NCI-H1417 (cell line): Measurements from ENCODE around the gene NKG7.

Experiments
- DNase-seq, 3 experiments: peaks; one replicate each; lab custom pipeline; 2025; lab: John Stamatoyannopoulos, UW

The NKG7 gene

GRCh38 chr19:51361239-51361638 is 11.2 kb downstream of the NKG7 start:
- DNase-seq, result no peak

GRCh38 chr19:51359294-51359693 is 13.2 kb downstream of the NKG7 start:
- no peak for DNase-seq

GRCh38 chr19:51357952-51358351 is 14.5 kb downstream of the NKG7 start:
- DNase-seq, result no peak

GRCh38 chr19:51356159-51356801 is 16.2 kb downstream of the NKG7 start:
- DNase-seq, result no peak

DNA sequence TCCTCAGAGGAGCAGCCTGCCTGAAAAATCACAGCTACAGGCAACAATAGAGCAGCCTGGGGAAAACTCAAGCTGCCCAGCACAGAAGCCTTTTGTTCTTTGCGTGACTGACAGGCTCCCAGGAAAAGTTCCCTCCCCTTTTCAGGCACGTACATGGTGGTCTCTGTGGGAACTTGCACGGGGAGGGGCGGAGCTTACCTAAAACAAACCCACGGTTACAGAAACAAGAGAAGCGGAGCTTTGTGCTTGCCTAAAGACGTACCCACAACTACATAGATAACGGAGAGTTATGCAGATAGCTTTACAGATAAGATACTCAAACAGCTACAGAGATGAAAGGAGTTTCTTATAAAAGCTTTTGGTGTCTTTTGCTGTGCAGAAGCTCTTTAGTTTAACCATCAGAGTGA is 17.7 kb downstream of the NKG7 start:
- no peak for DNase-seq

DNA sequence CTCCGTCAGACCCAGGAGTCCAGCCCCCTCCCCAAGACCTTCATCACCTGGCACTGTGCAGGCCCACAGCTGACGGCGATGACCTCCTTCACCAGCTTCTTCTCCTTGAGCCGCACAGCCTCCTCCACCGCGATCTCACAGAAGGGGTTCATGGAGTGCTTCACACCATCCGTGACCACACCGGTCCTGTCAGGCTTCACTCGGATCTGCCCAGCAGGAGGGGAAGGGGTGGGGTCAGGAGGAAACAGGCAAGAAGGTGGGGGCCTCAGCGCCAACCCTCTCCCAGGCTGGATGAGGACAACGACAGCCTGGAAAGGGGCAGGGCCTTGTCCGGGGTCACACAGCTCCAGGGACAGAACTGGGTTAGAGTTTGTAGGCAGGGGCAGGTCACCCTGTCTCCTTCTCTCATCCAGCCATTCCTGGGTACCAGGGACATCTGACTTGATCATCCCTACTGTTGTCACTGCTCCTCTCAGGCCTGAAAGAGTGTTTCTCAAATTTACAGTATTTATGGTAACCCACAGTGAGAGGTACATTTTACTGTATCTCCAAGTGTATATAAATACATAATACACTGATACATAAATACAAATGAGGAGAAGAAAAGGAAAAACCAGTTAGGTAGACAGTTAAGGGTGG is 18.2 kb downstream of the NKG7 start:
- DNase-seq, result no peak

GRCh38 chr19:51352783-51353360 is 19.6 kb downstream of the NKG7 start:
- no peak for DNase-seq

GRCh38 chr19:51351266-51351990 is 21.0 kb downstream of the NKG7 start:
- DNase-seq, result no peak

DNA sequence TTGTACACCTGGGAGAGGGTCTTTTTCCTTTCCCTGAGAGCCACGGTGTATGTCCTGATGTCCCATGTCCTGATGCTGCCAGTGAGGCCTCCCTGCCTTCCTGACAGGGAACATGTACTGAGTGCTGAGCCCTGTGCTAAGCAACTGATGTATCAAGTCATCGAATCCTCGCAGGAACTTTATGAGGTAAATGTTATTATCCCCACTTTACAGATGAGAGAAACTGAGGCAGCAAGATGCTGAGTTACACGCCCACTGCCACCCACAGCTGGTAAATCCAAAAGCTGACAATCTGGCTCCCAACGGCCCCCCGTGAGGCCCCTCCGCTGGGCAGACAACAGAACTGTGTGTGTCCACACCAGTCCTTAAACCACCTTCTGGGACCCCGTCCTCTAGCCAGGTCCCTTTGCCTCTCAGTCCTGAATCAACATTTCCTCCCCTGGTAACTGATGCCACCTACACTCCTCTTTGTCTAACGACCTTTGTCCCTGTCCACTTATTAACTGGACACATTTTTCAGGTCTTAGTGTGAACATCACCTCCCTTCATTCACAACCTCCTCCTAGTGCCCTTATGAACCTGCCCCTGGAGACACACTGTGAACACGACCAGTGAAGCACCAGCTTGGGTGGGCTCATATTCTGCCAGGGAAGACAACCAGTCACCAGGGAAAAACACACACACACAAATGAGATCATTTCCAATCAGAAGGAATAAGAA is 25.1 kb downstream of the NKG7 start:
- no peak for DNase-seq

DNA sequence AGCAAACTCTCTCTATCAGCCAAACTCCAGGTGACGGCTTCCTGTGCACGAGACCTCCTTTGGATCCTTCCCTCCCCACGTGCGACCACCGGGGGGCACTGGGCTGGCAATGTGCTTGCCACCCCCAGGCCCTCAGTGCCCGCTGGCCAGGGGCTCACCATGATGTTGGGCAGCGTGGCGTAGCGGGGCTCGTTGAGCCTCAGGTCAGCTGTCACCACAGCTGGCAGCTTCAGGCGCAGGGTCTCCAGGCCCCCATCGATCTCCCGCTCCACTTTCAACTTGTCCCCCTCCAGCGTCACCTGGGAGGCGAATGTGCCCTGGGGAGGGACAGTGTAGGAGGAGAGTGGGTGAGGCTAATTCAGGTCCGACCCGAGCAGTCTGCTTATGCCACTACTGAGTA is 25.7 kb downstream of the NKG7 start:
- DNase-seq, result no peak

- DNase-seq, result no peak
Observed at GRCh38 chr19:51345076-51345620, 27.3 kb downstream of the NKG7 start.

GRCh38 chr19:51342631-51343569 is 29.6 kb downstream of the NKG7 start:
- DNase-seq, result no peak

GRCh38 chr19:51341976-51342580 is 30.4 kb downstream of the NKG7 start, which contains the start of gene VSIG10L:
Gene VSIG10L (minus strand): TSS chr19:51342139. CDS start chr19:51342124, 15 bp downstream.
- no peak for DNase-seq

DNA sequence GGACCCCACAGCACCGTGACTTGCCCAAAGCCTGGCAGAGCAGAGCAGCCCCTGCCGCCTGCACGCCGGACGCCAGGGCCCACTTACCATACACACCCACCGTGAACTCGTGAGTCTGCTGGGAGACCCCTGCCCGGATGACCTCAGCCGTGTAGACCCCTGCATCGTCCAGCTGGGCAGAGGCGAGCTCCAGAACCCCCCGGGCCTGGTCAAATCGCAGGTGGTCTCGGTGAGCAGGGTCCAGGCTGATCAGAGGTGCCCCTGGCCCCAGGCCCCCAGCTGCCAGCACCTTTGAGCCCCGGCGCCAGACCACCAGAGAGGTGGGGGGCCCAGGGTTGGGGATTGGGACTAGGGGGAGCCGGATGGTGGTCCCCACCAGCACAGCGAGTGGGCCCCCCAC is 31.4 kb downstream of the NKG7 start:
- DNase-seq, result no peak

GRCh38 chr19:51339687-51340656 is 32.5 kb downstream of the NKG7 start:
- DNase-seq, result no peak

DNA sequence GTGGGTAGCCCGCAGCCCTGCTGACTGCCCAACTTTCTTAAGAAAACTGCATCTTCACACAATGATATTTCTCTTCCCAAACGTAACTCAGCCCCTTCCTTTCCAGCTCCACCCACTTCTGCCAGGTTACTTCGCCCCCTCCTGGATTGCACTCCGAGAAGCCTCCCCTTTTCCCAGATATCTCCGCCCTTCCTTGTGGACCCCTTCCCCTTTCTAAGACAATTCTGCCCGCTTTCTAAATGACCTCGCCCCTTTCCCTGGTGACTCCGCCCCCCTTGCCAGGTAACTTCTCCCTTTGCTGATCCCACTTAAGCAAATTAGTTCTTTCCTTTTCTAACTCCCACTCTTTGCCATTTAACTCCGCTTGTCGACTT is 33.2 kb downstream of the NKG7 start:
- DNase-seq, result no peak

DNA sequence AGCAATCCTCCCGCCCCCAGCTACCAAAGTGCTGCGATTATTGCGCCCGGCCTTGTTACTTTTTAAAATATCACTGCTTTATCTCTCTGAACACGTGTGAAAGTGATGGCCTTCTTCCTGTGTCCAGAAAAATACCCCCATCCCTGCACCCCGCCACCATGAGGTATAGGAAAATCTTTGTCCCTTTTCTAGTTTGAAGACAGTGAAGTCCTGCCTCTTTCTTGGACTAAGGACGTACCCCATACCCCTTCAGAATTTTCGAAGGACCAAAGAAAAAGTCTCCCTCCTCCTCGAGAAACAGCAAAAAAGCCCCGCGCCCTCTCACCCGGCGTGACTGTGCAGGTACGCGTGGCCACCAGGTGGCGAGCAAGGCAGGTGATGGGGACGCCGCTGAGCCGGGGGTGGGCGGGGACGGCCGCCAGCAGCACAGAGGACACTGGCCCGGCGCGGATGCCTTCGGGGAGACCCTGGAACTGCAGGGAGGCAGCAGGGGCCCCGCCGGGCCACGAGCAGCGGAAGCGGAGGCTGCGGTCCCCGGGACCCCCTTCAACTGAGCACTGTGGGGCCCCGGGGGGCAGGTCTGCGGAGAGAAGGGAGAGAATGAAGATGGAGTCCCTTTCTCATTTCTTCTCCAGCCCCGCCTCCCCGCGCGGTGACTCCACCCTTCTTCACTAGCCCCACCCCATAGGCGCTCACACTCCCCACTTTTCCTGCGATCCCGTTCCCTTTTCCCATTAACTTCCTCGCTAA is 33.7 kb downstream of the NKG7 start:
- DNase-seq, result peak in 1 of 3 experiments; percentile 12

GRCh38 chr19:51337861-51338562 is 34.4 kb downstream of the NKG7 start:
- DNase-seq, result no peak
